NCI-H748 (cell line): ENCODE results near the gene ZMYM4.

Source experiments
- DNase-seq: peaks from one replicate; lab custom pipeline; 2025; ENCODE audit not compliant: unreplicated experiment; lab: John Stamatoyannopoulos, UW

ZMYM4 gene

DNA sequence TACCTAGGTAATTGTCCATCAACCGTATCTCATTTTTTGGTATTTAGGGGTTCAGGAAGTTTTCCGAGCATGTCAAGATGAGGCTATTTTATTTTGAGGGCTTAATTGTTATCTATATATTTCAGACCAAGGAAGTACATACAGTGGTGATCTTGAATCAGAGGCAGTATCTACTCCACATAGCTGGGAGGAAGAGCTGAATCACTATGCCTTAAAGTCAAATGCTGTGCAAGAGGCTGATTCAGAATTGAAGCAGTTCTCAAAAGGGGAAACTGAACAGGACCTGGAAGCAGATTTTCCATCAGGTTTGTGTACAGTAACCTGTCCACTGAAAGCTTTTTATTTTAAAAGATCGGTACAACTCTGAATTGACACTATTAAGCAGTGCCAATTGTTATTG is 130.2 kb downstream of the ZMYM4 start:
- no peak for DNase-seq

DNA sequence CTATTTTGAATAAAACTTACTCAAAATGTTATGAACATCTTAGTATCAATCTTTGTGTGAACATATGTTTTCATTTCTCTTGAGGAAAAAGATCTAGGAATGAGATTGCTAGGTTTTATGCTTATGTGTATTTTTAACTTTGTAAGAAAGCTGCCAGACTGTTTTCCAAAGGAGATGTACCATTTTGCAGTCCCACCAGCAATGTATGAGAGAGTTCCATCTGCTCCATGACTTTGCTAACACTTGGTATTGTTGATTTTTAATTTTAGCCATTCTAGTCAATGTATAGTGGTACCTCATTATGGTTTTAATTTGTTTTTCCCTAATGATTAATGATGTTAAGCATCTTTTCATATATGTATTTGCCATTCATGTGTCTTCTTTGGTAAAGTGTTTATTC is 132.5 kb downstream of the ZMYM4 start:
- DNase-seq, result no peak

- DNase-seq, result no peak
These were observed 137.6 kb downstream of the ZMYM4 start for GRCh38 chr1:35406103-35406502.

DNA sequence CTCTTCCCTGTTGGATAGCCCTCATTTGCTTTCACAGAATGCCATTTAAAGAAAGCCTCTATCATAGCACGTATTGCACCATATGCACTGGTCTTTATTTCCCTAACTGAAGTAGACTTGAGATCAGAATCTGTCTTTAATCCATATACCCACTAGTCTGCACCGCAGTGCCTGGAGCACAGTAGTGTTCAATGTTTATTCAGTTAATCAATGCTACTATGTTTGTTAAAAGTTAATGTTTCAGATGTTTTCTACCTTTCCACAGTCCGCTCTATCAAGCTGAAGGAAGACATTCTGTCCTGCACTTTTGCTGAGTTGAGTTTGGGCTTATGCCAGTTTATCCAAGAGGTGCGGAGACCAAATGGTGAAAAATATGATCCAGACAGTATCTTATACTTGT is 139.2 kb downstream of the ZMYM4 start:
- no peak for DNase-seq

- DNase-seq, result no peak
These were observed 140.4 kb downstream of the ZMYM4 start for GRCh38 chr1:35408925-35409324.

DNA sequence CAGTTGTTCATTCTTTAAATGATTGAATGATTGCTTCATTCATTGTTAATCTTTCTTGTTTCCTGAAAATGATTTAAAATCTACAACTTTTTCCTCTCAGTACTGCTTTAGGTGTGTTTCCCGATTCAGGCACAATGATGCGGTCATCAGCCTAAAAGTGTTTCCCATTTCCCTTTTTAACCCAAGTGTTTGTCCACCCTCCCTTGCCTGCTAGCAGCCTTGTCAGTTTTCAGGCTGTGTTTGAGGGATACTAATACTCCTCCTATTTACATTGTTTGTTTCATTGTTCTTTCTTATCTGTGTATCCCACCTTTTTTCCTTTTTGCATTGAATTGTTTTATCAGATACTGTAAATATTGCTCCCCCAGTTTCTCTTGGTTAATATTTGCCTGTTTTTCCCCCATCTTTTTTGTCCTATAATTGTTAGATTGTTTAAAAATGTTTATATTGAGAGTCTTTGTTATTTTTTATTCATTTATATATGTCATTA is 157.6 kb downstream of the ZMYM4 start:
- DNase-seq, result no peak

- DNase-seq, result no peak
These were observed 159.9 kb downstream of the ZMYM4 start for GRCh38 chr1:35428360-35428759.

DNA sequence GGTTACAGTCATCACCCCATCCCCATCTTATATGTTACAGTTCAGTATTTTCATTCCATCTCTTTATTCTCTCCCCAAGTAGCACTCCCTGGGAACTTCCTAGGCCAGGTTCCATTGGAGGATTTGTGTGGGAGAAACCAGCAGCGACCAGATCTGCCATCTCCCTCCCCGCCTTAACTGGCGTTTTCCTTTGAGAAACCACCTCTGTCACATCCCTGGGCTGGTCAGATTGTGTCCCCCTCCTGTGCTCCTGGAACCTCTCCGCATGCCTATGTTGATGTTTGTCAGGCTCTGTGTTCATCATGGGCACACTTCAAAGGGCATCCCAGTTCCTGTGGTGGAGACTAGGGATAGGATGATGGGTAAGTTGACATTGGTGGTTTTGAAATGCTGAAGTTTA is 162.3 kb downstream of the ZMYM4 start:
- no peak for DNase-seq

DNA sequence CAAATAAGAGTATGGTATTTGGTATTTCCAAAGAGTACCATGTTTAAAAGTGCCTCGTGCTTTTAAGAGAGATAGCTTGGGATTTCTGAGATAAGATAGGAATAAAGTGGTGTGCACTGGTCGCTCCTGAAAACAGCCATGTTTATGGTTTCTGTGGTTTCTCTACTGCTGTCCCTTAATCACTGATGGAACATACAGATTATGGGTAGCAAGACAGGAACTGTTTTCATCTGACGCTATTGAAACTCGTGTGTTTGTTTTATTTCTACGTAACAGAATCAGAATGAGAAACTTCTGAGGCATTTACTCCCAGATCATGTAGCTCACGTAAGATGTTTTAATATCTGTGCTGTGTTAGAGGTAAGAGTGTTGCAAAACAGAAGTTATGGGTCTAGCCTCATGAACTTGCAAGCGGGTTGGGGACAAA is 162.7 kb downstream of the ZMYM4 start:
- no peak for DNase-seq

DNA sequence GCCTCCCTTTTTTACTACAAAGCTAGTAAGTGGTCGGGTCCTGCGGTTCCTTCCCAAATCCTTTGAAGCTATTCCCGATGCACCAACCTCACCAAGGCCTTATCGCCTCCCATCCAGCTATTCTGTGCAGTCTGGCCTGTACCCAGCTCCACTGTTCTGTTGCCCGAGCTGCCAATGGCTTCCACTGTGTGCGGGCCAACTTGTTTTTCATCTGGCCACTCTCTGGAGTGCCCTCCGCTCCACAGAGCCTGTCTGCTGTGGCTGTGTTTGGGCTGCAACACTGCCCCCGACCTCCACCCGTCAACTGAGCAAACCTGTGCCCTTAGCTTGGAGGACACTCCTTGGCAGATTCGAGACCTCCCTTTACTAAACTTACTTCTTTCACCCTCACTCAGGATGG is 163.7 kb downstream of the ZMYM4 start:
- DNase-seq, result no peak

DNA sequence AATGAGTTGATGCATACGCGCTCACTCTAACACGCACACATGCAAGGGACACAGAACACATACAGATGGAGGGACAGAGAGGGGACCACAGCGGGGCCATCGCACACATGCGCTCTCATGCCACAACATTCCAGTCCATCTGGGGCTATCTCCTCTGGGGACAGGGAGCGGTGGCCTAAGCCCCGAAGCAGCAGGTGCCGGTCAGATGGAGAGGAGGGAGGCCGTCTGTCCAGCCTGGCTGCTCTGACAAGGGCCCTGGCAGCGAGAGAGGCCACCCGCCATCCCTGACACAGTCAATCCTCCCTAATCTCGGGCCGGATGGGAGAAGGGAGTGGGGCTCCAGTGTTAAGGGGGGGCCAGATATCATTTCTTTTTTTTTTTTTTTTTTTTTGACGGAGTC is 165.2 kb downstream of the ZMYM4 start:
- DNase-seq, result no peak

DNA sequence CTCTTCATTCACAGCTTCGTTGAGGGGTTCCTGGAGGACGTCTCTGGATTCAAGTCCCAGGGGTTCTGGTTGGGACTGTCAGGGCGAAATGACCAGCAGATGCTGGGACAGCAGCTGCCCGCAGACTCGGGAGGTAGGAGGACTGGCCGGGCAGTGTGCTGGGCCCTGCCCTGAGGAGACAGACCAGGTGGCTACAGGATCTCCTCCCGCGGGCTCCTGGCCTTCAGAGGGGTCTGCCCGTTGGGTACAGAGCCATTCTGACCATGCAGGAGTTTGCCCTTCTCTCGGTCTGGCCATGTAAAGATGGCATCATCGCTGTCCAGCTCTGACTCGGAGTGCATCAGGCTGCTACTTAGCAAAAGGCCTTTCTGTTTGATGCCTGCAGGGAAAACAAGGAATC is 166.2 kb downstream of the ZMYM4 start:
- DNase-seq, result no peak

- DNase-seq, result no peak
These were observed 167.6 kb downstream of the ZMYM4 start for GRCh38 chr1:35436078-35436477.

- no peak for DNase-seq
These were observed 168.7 kb downstream of the ZMYM4 start for GRCh38 chr1:35437200-35437599.

- DNase-seq, result no peak
These were observed 171.1 kb downstream of the ZMYM4 start for GRCh38 chr1:35439626-35440025.

DNA sequence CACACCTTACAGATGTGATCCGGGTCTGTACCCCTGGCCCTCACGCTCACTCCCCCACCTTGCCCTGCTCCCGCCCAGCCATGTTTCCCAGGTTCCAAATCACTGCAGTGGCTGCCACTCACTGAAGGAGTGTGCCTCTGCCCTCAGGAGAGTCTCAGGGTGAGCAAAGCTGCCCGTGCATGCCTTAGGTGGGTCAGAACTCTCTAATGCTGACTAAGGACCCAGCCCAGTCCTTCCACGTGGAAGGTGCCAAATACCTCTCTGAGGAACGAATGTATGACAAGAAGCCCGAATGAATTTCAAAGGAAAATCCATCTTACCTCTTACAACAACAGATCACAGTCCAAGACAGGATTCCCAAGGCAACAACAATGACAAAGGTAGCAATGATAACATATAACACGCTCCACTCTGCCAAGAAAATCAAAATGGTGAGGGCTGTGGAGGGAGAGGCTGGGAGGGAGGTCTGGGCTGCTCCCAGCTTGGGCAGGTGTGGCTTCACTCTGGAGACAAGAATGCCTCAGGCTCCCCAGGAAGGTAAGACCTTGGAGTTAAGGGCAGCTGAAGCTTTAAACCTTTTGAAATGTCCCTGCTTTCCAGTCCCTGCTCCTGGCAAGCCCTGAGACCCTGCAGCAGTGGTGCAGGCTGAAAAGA is 173.5 kb downstream of the ZMYM4 start:
- no peak for DNase-seq

DNA sequence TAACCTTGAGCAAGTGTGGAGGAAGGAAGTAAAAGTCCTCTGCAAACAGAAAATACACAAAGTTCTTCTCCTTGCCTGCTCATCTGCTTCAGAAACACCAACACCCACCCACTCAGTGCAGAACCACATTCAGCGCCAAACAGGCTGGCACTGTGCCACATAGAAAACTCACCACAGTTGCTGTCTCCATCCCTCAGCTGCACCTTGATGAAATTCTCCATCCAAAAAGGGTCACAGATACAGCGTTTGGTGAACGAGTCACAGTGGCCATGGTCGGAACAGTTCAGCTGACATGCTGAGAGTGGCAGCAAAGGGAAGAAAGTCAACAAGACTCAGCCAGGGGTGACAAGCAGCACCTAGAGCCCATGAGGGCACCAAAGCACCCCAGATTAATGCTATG is 174.2 kb downstream of the ZMYM4 start:
- DNase-seq, result no peak

DNA sequence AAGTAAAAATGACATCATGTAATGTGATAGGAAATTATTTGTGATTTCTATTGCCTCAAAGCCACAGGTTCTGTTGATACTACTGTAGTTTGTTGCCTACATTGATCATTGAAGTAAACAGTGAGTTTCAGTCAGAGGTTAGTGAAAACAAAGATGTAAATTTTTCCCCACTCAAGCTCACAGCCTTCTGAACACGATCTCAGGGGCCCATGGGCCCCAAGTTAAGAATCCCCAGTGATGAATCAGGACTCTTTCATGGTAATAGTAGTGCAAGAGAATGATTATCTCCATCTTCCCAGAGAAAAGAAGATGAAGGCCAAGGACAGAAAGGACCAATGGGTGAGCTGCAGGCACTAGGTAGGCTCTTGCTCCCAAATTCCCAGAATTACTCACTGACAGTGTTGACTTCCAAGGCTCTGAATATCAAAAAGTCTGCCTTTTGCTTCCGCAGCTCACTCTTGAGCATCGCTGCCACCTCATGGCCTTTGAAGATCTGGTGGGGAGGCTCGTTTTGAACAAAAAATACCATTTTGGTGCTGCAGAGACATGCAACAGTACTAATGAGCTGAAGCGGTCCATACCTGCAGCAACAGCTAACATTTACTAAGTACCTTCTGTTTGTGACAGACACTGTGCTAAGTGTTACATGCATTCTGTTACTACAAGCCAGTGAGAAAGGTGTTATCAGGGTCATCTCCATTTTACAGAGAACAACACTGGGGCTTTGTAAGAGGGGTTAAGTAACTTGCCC is 175.4 kb downstream of the ZMYM4 start:
- DNase-seq, result peak; percentile 19

- no peak for DNase-seq
These were observed 175.9 kb downstream of the ZMYM4 start for GRCh38 chr1:35444519-35444774.

- no peak for DNase-seq
These were observed 178.8 kb downstream of the ZMYM4 start for GRCh38 chr1:35447278-35447677.

DNA sequence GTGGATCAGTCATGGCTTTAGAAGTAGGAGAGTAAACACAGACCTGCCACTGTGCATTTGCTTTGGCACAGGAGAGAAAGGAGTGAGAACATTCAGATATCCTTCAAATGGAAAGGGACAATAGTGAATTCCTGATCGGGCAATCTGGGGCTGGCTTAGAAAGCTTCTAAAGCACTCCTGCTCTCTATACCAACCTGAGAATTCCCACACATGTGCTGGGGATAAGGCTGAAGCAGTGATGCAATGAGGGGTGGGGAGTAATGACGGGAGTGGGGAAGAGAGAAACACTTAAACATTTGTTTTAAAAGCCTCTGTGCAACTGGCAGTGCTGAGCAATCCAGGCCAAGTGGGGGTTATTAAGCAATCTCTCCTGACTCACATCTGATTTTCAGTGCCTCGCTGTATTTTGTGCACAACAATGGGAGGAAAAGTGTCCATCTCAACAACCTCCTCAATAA is 179.9 kb downstream of the ZMYM4 start:
- DNase-seq, result no peak

DNA sequence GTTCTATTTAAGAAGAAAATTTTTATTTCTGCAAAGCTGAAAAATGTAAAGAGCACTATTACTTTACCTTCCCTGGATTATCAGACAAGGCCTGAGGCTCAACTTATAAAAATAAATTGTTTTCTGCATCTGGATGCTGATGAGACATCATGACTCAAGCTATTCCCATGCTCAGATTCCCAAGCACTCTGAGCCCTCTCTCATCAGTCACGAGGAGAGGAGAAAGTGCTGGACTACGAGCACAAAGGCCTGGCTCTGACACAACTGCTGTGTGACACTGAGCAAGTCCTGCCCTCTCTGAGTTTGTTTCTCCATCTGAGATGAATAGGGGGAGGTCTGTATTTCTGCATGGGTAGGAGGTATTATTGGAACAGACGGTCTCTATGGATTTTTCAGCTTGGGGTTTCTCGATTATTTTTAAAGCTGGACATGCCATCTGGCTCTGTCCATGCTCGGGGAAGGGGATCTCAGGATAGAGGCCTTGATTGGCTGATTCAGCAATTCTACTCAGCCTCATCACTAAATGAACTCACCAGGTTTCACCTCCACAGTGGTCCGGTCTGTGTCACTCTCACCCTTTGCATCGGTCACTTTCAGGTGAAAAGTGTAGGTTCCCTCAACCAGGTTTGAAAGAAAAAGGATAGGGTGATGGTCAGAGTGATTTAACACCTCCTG is 181.0 kb downstream of the ZMYM4 start:
- DNase-seq, result no peak
